Neural crest cell (in vitro differentiated cells): ENCODE results near the gene HMCN2. TPM values are rescaled to one million over a fixed set of nuclear protein-coding genes. Genes with fewer than 3 reads are reported as not detected.

Experiments
- DNase-seq: peaks from one replicate; pipeline ENCODE4 v3.0.0; 2021; ENCODE audit warnings: low read depth, mixed read lengths, low spot score
- H3K27ac Mint-ChIP-seq: one replicate; pipeline ENCODE4 v1.8.0; 2021; ENCODE audit warnings: mild to moderate bottlenecking, mixed read lengths; ENCODE audit not compliant: unreplicated experiment
- H3K27me3 Mint-ChIP-seq: 2 replicates; pipeline ENCODE4 v1.8.0; 2021; ENCODE audit warnings: low read depth, mild to moderate bottlenecking, mixed read lengths
- H3K36me3 Mint-ChIP-seq: 2 replicates; pipeline ENCODE4 v1.8.0; 2021; ENCODE audit warnings: low read depth, mild to moderate bottlenecking, mixed read lengths
- H3K4me1 Mint-ChIP-seq: 2 replicates; pipeline ENCODE4 v1.8.0; 2021; ENCODE audit warnings: mixed read lengths
- H3K4me3 Mint-ChIP-seq: one replicate; pipeline ENCODE4 v1.8.0; 2021; ENCODE audit warnings: mild to moderate bottlenecking, mixed read lengths
- H3K9me3 Mint-ChIP-seq: 2 replicates; pipeline ENCODE4 v1.8.0; 2021; ENCODE audit warnings: mixed read lengths
- total RNA-seq: library from RNA; stranded (reverse); gene quantifications from 2 replicates; pipeline ENCODE4 v1.2.1, GENCODE V29; 2021
- TF ChIP-seq, protein P1 (sequence below): fragments of 200-600 bp; sonication (generic); conservative IDR thresholded peaks from 2 replicates; pipeline ENCODE4 v1.5.0; 2021; ENCODE audit warnings: antibody characterized with exemption, mild to moderate bottlenecking

HMCN2 gene
- total RNA-seq, 1 donor from 2014 or later, result not detected

DNA sequence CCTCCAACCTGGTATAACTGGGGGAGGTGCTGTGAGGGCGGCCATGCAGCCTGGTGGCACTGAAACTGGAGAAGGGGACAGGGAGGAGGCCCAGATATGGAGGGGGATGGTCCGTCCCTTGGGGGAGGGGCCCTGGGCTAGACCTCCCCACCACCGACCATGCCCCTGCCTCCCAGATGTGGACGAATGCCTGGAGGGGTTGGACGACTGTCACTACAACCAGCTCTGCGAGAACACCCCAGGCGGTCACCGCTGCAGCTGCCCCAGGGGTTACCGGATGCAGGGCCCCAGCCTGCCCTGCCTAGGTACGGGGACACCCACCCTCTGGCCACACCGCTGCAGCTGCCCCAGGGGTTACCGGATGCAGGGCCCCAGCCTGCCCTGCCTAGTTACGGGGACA lies 163.8 kb downstream of the HMCN2 start:
- Mint-ChIP-seq H3K9me3 (no peaks in the 10 kb centered on the region), H3K27me3 (peaks cover 20% of the 10 kb centered on the region), H3K27ac (no peak overlapping the region), H3K4me3 (no peak overlapping the region), H3K4me1 (peaks cover 5% of the 10 kb centered on the region), H3K36me3 (no peaks in the 10 kb centered on the region)
- no peak for DNase-seq
- TF ChIP-seq, protein P1, sequence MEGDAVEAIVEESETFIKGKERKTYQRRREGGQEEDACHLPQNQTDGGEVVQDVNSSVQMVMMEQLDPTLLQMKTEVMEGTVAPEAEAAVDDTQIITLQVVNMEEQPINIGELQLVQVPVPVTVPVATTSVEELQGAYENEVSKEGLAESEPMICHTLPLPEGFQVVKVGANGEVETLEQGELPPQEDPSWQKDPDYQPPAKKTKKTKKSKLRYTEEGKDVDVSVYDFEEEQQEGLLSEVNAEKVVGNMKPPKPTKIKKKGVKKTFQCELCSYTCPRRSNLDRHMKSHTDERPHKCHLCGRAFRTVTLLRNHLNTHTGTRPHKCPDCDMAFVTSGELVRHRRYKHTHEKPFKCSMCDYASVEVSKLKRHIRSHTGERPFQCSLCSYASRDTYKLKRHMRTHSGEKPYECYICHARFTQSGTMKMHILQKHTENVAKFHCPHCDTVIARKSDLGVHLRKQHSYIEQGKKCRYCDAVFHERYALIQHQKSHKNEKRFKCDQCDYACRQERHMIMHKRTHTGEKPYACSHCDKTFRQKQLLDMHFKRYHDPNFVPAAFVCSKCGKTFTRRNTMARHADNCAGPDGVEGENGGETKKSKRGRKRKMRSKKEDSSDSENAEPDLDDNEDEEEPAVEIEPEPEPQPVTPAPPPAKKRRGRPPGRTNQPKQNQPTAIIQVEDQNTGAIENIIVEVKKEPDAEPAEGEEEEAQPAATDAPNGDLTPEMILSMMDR, result no peak

DNA sequence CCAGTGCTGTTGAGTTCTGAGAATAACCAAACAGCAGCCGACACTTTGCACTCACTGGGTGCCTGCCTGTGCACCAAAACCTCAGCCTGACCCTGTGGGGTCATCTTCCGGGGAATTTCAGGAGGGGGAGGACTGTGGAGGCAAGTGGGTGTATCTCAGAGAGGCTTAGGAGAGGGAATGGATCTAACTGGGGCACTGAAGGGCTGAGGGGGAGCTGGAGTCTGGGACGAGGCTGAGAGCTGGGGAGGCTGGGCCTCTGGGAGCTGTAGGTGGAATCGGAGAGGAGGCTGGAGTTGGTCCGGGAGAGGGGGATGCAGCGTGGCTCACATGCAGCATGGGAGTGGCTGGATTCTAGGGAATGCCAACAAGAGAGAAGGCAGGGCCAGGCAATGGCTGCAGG lies 164.3 kb downstream of the HMCN2 start:
- Mint-ChIP-seq H3K9me3 (no peaks in the 10 kb centered on the region), H3K4me3 (no peak overlapping the region), H3K27me3 (peaks cover 24% of the 10 kb centered on the region), H3K4me1 (peaks cover 5% of the 10 kb centered on the region), H3K36me3 (no peaks in the 10 kb centered on the region), H3K27ac (no peak overlapping the region)
- TF ChIP-seq, protein P1, result no peak
- DNase-seq, result no peak

DNA sequence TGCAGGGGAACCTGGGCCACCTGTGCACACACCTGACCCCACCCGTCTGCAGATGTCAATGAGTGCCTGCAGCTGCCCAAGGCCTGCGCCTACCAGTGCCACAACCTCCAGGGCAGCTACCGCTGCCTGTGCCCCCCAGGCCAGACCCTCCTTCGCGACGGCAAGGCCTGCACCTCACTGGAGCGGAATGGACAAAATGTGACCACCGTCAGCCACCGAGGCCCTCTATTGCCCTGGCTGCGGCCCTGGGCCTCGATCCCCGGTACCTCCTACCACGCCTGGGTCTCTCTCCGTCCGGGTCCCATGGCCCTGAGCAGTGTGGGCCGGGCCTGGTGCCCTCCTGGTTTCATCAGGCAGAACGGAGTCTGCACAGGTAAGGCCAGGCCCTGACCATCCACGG lies 164.7 kb downstream of the HMCN2 start:
- Mint-ChIP-seq H3K27ac (no peak overlapping the region), H3K36me3 (no peaks in the 10 kb centered on the region), H3K27me3 (peaks cover 27% of the 10 kb centered on the region), H3K4me3 (no peak overlapping the region), H3K4me1 (peaks cover 5% of the 10 kb centered on the region), H3K9me3 (no peaks in the 10 kb centered on the region)
- TF ChIP-seq, protein P1, result no peak
- no peak for DNase-seq

DNA sequence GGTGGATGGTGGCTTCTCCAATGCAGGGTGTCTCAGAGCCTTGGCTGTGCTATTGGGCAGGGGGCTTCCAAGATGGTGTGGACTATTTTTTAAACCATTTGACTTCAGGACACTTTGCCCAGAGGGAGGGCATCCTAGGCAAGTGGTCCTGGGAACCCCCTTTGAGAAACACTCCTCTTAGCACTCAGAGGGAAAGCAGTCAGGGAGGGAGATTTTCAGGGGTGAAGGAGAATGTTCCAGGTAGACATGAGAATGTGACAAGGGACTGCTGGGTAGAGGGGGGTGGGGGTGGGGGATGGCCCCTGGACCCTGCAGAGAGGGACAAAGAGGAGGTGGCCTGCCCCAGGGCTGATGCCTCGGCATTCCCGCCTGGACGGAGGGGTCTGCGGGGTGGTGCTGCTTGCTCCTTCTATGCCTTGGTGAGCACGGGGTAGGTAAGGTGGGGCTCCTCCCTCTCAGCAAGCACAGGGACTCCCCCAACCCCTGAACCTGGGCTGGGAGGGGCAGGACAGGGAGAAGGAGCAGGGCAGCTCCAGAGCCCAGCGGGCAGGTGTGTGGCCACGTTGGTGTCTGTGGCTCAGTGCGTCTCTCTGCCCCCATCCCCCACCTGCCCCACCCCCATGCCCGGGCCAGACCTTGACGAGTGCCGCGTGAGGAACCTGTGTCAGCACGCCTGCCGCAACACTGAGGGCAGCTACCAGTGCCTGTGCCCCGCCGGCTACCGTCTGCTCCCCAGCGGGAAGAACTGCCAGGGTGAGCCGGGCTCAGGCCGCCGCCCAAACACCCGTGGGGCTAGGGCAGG lies 165.4 kb downstream of the HMCN2 start:
- TF ChIP-seq, protein P1, result no peak
- Mint-ChIP-seq H3K27me3 (peaks cover 29% of the 10 kb centered on the region), H3K27ac (no peak overlapping the region), H3K9me3 (no peaks in the 10 kb centered on the region), H3K36me3 (no peaks in the 10 kb centered on the region), H3K4me3 (no peak overlapping the region), H3K4me1 (peaks cover 5% of the 10 kb centered on the region)
- no peak for DNase-seq

DNA sequence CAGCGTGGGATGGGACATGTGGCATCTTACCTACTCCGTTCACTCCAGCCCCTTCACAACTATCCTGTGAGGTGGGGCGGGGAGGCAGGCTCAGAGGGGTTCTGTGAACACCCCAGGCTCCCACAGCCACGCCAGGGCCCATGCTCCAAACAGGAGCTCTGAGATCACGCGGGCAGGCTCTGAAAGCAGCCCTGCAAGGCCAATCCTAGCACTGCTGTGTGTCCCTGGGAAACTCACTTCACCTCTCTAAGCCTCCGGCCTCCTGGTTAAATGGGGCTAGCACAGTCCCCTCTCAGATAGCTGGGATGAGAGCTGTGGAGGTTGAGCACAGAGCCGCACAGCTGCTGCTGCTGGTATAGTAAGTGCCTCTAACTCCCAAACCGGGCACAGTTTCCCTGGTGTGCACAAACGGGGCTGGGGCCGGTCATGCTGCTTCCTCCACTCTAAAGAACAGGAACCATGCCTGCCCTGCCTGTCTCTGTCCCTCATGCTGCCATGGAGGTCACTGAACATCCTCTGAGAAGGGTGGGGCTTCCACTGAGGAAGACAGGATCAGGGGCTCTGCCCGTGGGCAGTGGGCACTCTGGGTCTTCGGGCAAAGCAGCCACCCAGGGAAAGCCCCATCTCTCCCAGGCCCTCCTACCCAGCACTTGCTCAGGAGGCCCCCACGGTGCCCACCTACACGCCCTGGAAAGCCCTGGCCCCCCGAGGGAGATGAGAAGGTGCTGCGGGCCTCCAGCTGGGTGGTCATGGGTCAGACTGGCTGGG lies 166.2 kb downstream of the HMCN2 start:
- Mint-ChIP-seq H3K4me3 (no peak overlapping the region), H3K27me3 (peaks cover 33% of the 10 kb centered on the region), H3K4me1 (peaks cover 3% of the 10 kb centered on the region), H3K27ac (no peak overlapping the region), H3K36me3 (no peaks in the 10 kb centered on the region), H3K9me3 (no peaks in the 10 kb centered on the region)
- TF ChIP-seq, protein P1, result no peak
- no peak for DNase-seq
